Naive B cell (primary cell): ENCODE measurements around the gene SLC8A1. TPM values are rescaled to one million over a fixed set of nuclear protein-coding genes. Genes with fewer than 3 reads are reported as not detected.

Source experiments
- ATAC-seq, 2 donors: fragments of 150-1000 bp; cut with Tn5 transposase; 2 replicates each; pipeline ENCODE4 v1.10.0; 2021; ENCODE audit warnings: low read depth in 2 of 2, mild to moderate bottlenecking in 2 of 2, moderate library complexity in 2 of 2
- DNase-seq: peaks from one replicate; pipeline ENCODE4 v3.0.0; 2022
- H3K27ac Mint-ChIP-seq, 6 donors: one replicate each; pipeline ENCODE4 v1.8.0; 2020 to 2022; ENCODE audit warnings: mild to moderate bottlenecking in 6 of 6, mixed read lengths in 6 of 6, moderate library complexity in 5 of 6, inconsistent platforms in 2 of 6
- H3K27me3 Mint-ChIP-seq, 3 donors: one replicate each; pipeline ENCODE4 v1.8.0; 2021 to 2022; ENCODE audit warnings: mixed read lengths in 3 of 3, mild to moderate bottlenecking in 1 of 3
- H3K36me3 Mint-ChIP-seq, 2 donors: one replicate each; pipeline ENCODE4 v1.8.0; 2020 to 2022; ENCODE audit warnings: mixed read lengths in 2 of 2, inconsistent platforms in 1 of 2, mild to moderate bottlenecking in 1 of 2
- H3K4me1 Mint-ChIP-seq, 3 donors: one replicate each; pipeline ENCODE4 v1.8.0; 2020 to 2022; ENCODE audit warnings: mixed read lengths in 3 of 3, inconsistent platforms in 1 of 3, mild to moderate bottlenecking in 1 of 3, moderate library complexity in 1 of 3
- H3K4me3 Mint-ChIP-seq, 8 donors: one replicate each; pipeline ENCODE4 v1.8.0; 2020 to 2022; ENCODE audit warnings: mild to moderate bottlenecking in 8 of 8, mixed read lengths in 8 of 8, moderate library complexity in 8 of 8, inconsistent platforms in 2 of 8
- H3K9me3 Mint-ChIP-seq, 7 donors: one replicate each; pipeline ENCODE4 v1.8.0; 2020 to 2022; ENCODE audit warnings: mixed read lengths in 7 of 7, mild to moderate bottlenecking in 5 of 7, inconsistent platforms in 2 of 7, moderate library complexity in 1 of 7
- polyA plus RNA-seq, 6 donors: library from polyadenylated mRNA; unstranded; fragments of 300-500 nt; fragmentation: Illumina TruSeq; gene quantifications; one replicate each; pipeline ENCODE4 v1.2.3, GENCODE V29; 2021; ENCODE audit warnings: low read depth in 6 of 6

SLC8A1 gene
- polyA plus RNA-seq, 6 donors from 2014 or later, result 0.04 TPM; not detected in 5

DNA sequence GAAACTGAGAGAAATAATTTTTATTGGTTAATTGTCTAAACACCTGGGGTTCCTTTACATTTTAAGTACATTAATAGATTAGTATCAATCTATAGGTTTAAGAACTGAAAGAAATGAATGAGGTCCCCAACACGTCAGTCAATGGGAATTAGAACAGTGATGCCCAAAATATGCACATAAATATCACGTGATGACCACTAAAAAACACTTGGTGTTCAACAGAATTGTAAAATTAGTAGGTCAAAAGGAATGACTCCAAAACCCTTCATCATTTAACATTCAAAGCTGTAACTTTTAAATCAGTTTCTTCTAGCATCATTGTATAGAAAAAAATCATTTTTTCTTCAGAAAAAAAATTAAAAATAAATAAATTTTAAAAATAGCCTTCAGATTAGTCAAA, 140.9 kb downstream of the SLC8A1 start:
- Mint-ChIP-seq H3K4me1 (no peaks in the 10 kb centered on the region), H3K9me3 (peaks cover 0 to 16% (median 0%) of the 10 kb centered on the region in 7 donors), H3K36me3 (no peaks in the 10 kb centered on the region), H3K4me3 (no peak overlapping the region), H3K27me3 (no peaks in the 10 kb centered on the region), H3K27ac (no peak overlapping the region)
- DNase-seq (no peak), ATAC-seq (no peak)

DNA sequence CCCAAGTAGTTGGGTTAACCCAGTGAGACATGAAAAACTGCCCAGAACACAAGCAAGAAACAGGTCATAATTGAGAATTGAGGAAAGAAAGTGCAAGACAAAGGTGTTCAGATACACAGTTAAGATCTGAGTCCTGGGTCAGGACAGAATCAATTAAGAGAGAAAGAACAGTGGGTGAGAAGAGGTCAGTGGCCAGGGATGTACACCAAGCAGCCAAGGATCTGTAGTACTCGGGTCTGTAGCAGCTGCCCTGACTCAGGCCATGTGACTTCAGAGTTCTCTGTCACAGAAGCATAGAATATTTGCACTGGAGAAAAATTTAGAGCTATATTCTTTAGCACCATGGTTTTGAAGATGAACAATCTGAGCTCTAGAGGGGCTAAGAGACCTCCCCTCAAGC, 141.6 kb downstream of the SLC8A1 start:
- Mint-ChIP-seq H3K27me3 (no peaks in the 10 kb centered on the region), H3K9me3 (peaks cover 0 to 11% (median 0%) of the 10 kb centered on the region in 7 donors), H3K36me3 (no peaks in the 10 kb centered on the region), H3K27ac (no peak overlapping the region), H3K4me1 (no peaks in the 10 kb centered on the region), H3K4me3 (no peak overlapping the region)
- ATAC-seq, result no peak
- DNase-seq, result no peak

DNA sequence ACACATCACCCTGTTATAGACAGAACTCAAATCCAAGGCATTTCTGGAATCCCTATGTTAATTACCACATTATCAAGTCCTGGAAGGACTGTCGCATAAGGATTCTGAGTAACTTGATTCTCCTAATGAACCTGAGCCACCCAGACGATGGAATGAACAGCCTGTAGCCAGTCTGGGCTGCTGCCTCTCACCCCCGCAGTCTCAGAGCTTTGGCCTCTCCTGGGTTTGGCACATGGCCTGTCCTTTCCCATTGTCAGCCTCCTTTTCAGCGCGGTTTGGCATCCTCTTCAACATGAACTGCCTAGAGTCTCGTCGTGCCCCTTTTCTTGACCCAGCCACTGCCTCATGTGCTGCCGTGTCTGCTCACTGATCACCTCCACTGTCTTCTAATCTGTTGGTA, 147.6 kb downstream of the SLC8A1 start:
- Mint-ChIP-seq H3K27me3 (no peaks in the 10 kb centered on the region), H3K9me3 (no peaks in the 10 kb centered on the region), H3K27ac (peak overlapping the region in 1 of 6 donors; percentile 63), H3K4me1 (no peaks in the 10 kb centered on the region), H3K4me3 (no peak overlapping the region), H3K36me3 (no peaks in the 10 kb centered on the region)
- ATAC-seq (no peak), DNase-seq (no peak)

DNA sequence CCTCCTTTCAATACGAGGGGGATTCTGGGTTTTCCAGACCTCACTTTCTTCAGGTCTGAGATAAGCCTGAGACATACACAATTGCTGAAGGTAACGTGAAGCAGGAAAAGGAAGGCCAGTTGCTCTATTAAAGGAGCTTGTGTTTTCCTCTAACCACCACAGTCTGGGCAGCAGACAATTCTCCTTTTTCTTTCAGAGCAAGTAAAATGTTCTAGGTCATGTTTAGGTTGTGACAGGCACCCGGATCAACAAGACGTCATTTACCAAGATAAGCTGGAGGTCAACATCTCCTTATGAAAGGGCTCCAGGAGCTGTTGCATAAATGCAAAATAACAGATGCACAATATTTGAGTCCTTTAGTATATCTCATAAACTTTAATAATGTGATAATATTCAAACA, 148.1 kb downstream of the SLC8A1 start:
- Mint-ChIP-seq H3K4me1 (no peaks in the 10 kb centered on the region), H3K27ac (no peak overlapping the region), H3K27me3 (no peaks in the 10 kb centered on the region), H3K4me3 (no peak overlapping the region), H3K36me3 (no peaks in the 10 kb centered on the region), H3K9me3 (no peaks in the 10 kb centered on the region)
- ATAC-seq, result no peak
- no peak for DNase-seq

DNA sequence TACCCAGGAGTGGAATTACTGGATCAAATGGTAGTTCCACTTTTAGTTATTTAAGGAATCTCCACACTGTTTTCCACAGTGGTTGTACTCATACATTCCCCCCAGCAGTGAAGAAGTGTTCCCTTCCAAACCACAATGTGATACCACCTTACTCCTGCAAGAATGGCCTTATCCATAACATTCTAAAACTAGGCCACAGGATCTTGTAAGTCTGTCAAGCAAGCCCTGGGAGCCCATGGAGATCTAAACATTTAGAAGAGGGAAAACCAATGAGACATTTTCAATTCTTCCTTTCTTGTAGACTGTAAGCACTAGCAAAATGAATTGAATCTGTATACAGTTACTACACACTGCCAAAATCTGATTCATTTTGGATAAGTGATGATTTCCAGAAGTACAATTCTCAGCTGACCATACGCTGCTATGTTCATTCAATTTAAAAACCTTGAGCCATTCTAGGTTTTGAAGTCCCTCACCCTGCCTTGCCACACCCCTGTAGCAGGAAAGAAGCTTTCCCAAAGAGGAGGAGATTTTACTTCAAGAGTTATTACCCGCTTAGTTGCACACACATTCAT, 149.1 kb downstream of the SLC8A1 start:
- no peak overlapping the region for H3K27ac Mint-ChIP-seq
- no peaks in the 10 kb centered on the region for H3K27me3 Mint-ChIP-seq
- H3K9me3 Mint-ChIP-seq, result no peaks in the 10 kb centered on the region
- no peaks in the 10 kb centered on the region for H3K36me3 Mint-ChIP-seq
- ATAC-seq (no peak), DNase-seq (no peak)
- H3K4me3 Mint-ChIP-seq, result no peak overlapping the region
- no peaks in the 10 kb centered on the region for H3K4me1 Mint-ChIP-seq

DNA sequence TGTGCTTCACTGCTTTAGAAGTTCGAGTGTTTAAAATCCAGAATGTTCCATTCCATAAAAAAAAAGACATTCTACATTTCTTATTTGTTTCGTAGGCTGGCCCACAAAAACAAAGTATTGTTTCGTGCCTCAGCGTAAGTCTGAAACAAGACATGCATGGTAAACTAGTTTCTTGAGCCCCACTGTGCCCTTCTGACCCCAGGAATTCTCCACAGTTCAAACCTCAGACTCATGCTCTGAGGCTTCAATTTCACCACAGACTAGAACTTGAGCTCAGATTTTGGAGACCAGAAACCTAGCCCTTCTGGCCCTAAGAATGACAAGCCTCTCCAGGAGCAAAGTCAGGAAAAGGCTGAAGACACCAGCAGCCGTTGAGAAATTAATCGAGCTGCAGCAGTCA, 151.5 kb downstream of the SLC8A1 start:
- Mint-ChIP-seq H3K27ac (no peak overlapping the region), H3K27me3 (no peaks in the 10 kb centered on the region), H3K4me1 (no peaks in the 10 kb centered on the region), H3K9me3 (no peaks in the 10 kb centered on the region), H3K36me3 (no peaks in the 10 kb centered on the region), H3K4me3 (no peak overlapping the region)
- DNase-seq (no peak), ATAC-seq (no peak)

DNA sequence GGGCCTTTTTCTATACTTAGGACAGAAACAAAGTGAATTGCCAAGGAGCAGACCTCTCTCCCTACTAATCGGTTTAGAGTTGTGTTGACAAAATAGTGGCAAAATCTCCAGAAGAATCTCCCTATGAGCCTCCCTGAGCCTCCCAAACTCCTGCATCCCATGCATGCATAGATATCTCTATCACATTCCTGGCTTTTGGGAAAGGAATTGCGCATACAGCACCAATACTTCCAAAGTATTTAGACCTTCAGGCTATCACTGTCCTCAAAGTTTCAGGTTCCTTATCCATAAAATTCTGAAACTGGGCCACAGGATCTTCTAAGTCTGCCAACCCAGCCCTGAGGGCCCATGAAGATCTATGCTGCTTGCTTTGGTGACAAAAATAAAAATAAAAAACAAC, 152.1 kb downstream of the SLC8A1 start:
- ATAC-seq (no peak), DNase-seq (no peak)
- no peak overlapping the region for H3K27ac Mint-ChIP-seq
- H3K4me1 Mint-ChIP-seq, result no peaks in the 10 kb centered on the region
- no peak overlapping the region for H3K4me3 Mint-ChIP-seq
- H3K9me3 Mint-ChIP-seq, result no peaks in the 10 kb centered on the region
- H3K36me3 Mint-ChIP-seq, result no peaks in the 10 kb centered on the region
- no peaks in the 10 kb centered on the region for H3K27me3 Mint-ChIP-seq

DNA sequence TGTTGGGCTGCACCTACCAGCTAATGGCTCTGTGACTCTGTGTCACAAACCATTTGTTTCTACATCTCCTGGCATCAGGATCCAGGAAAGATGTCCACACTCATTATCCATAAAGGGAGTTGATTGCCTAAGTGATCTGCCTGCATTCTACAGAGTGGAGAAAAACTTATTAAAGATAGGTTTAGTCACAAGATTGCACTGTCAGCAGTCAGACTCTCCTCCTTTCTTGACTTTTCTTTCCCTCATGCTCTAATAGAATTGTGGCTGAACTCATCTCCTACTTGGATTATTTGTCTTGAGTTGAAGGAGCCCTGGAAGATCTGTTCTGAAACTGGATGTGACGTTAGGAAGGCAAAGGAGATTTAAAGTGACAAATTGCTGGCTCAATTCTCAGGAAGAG, 152.7 kb downstream of the SLC8A1 start:
- H3K27ac Mint-ChIP-seq, result no peak overlapping the region
- no peaks in the 10 kb centered on the region for H3K9me3 Mint-ChIP-seq
- ATAC-seq (no peak), DNase-seq (no peak)
- no peaks in the 10 kb centered on the region for H3K4me1 Mint-ChIP-seq
- H3K27me3 Mint-ChIP-seq, result no peaks in the 10 kb centered on the region
- no peak overlapping the region for H3K4me3 Mint-ChIP-seq
- no peaks in the 10 kb centered on the region for H3K36me3 Mint-ChIP-seq

DNA sequence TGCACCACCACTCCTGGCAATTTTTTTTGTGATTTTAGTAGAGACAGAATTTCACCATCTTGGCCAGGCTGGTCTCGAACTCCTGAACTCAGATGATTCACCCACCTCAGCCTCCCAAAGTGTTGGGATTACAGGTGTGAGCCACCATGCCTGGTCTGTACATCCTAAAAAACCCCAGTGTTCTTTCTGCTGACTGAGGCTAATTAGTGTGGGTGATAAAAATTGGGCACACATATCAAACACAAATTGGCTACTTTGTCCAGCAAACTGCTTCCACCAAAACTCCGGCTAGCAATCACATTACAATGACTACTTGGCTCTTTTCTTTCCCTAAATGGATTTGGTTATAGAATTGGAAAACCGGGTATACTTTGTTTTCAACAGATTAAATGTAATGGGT, 153.9 kb downstream of the SLC8A1 start:
- Mint-ChIP-seq H3K36me3 (no peaks in the 10 kb centered on the region), H3K9me3 (no peaks in the 10 kb centered on the region), H3K4me3 (no peak overlapping the region), H3K4me1 (no peaks in the 10 kb centered on the region), H3K27ac (no peak overlapping the region), H3K27me3 (no peaks in the 10 kb centered on the region)
- DNase-seq, result no peak
- ATAC-seq, result no peak

DNA sequence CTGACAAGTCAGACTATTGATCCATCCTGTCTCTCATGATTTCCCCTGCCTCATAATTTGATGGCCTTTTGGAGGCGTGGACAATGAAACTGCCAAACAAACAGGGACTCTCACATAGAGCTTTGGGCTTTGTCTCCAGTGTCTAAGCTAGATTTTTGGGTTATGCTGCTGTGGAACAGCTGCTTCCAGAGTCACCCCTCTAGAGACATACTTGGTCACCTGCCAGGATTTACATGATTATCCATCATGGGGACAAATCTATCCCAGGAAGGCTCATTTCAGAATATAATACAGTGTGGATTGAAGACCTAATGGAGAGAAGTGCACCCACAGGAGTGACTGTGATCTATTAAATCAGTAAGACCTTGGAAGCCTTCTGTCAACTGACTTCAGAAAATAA, 159.6 kb downstream of the SLC8A1 start:
- peaks cover 6 to 10% (median 7%) of the 10 kb centered on the region in 3 donors for H3K4me1 Mint-ChIP-seq
- ATAC-seq (no peak), DNase-seq (no peak)
- no peak overlapping the region for H3K27ac Mint-ChIP-seq
- H3K4me3 Mint-ChIP-seq, result no peak overlapping the region
- H3K27me3 Mint-ChIP-seq, result no peaks in the 10 kb centered on the region
- no peaks in the 10 kb centered on the region for H3K36me3 Mint-ChIP-seq
- H3K9me3 Mint-ChIP-seq, result no peaks in the 10 kb centered on the region

DNA sequence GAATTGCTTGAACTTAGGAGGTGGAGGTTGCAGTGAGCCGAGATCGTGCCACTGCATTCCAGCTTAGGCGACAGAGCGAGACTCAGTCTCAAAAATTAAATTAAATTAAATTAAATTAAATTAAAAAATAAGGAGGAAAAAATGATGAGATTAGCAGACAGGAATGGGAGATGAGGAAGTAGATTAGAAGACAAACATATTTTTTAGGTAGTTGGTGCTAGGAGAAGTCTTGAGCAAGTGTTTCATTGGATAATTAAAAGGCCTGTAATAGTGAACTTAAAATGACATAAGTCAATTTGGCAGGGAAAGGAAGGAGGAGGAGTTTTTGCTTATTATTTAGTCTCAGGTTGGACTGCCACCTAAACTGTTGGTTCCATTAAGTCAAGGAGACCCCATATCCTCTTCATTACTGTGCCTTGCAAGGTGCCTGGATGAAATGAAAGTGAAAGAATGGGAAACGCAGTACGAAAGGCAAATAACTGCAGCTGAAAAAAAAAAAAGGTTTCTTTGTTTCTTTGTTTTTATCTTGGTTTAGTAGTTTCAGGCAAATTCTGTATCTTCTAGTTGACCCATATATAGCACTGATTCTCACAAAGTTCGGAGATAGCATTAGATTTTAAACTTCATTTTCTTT, 162.0 kb downstream of the SLC8A1 start:
- ATAC-seq (no peak), DNase-seq (no peak)
- H3K36me3 Mint-ChIP-seq, result no peaks in the 10 kb centered on the region
- H3K27me3 Mint-ChIP-seq, result no peaks in the 10 kb centered on the region
- H3K4me3 Mint-ChIP-seq, result peak overlapping the region; percentile 35 to 82 (median 60)
- H3K4me1 Mint-ChIP-seq, result peaks cover 6 to 10% (median 7%) of the 10 kb centered on the region in 3 donors
- peak overlapping the region in 1 of 6 donors; percentile 39 for H3K27ac Mint-ChIP-seq
- no peaks in the 10 kb centered on the region for H3K9me3 Mint-ChIP-seq

DNA sequence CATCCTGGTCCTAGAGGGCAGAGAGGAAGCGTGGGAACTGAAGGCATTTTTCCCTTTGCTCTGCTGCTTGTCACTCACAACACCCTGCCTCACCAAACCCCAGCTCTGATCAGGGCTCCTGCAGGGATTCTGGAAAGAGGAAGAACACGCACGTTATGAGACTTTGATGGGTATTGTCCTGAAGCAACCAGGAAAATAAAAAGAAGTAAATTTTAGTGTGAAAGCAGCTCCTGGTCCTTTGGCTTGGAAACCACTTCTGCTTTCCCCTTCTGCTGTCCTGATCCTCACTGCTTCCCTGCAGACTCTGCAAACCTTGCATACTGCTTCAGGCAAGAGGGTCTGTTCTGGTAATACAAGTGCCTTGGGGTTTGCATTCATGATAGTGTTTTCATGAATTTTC, 164.1 kb downstream of the SLC8A1 start:
- Mint-ChIP-seq H3K4me3 (no peak overlapping the region), H3K9me3 (no peaks in the 10 kb centered on the region), H3K27ac (no peak overlapping the region), H3K27me3 (no peaks in the 10 kb centered on the region), H3K36me3 (no peaks in the 10 kb centered on the region), H3K4me1 (peaks cover 6 to 19% (median 9%) of the 10 kb centered on the region in 3 donors)
- DNase-seq (no peak), ATAC-seq (no peak)

DNA sequence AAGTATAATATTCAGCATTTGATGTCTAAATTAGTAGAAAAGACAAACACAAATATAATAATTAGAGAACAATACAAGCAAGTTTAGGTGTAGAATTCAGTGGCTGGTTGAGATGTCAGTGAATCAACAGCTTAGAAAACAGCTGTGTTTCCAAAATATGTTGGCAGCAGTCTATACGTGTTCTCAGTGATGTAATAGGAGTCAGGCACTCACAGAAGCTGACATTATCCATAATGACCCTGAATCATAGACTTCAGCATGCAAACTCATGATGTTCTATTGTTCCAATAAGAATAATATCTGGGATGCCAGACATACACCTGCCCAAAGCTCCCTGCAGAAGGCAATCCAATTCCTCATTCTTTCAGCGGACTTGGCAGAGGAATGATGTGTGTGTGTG, 164.7 kb downstream of the SLC8A1 start:
- H3K36me3 Mint-ChIP-seq, result no peaks in the 10 kb centered on the region
- no peaks in the 10 kb centered on the region for H3K27me3 Mint-ChIP-seq
- no peak overlapping the region for H3K4me3 Mint-ChIP-seq
- H3K9me3 Mint-ChIP-seq, result no peaks in the 10 kb centered on the region
- no peak overlapping the region for H3K27ac Mint-ChIP-seq
- ATAC-seq (no peak), DNase-seq (no peak)
- H3K4me1 Mint-ChIP-seq, result peaks cover 12 to 25% (median 15%) of the 10 kb centered on the region in 3 donors

DNA sequence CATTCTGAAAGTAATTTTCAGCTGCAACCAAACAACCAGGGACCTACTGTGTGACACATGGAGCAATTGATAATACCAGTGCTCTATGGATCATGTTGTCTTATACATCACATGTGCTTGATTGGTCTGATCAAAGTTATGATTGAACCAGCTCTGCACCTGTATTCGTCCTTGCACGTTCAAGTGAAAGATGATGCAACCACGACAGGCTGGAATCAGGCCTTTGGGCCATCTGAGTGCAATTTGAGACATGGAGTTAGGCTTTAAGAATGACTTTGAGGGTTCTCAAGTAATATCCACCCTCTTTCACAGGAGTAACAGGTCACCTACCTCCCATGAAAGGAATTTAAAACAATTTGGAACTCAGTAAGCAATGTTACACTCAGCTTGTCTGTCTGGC, 165.2 kb downstream of the SLC8A1 start:
- Mint-ChIP-seq H3K4me3 (no peak overlapping the region), H3K27ac (no peak overlapping the region), H3K4me1 (peaks cover 17 to 28% (median 20%) of the 10 kb centered on the region in 3 donors), H3K27me3 (no peaks in the 10 kb centered on the region), H3K9me3 (no peaks in the 10 kb centered on the region), H3K36me3 (no peaks in the 10 kb centered on the region)
- no peak for ATAC-seq
- no peak for DNase-seq

DNA sequence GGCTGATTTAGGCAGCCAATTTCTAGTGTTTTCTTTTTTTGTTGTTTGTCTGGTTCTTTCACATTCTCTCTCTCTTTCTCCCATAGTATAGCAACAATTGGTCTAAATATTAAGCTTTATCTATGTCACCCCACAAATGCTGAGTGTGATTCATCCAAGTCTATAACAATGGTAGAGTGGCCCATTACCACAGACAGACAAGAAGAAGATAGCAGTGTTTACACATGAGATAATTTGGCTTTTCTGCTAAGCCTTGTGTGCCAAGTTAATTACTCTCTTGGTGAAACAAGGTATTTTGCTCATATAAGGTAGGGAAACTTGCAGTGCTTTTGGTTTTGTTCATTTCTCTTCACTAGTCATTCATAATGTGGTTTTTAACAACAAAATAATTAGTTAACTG, 166.5 kb downstream of the SLC8A1 start:
- no peak for DNase-seq
- H3K9me3 Mint-ChIP-seq, result no peaks in the 10 kb centered on the region
- H3K4me3 Mint-ChIP-seq, result no peak overlapping the region
- ATAC-seq, result no peak
- peaks cover 28 to 30% (median 29%) of the 10 kb centered on the region in 3 donors for H3K4me1 Mint-ChIP-seq
- no peaks in the 10 kb centered on the region for H3K36me3 Mint-ChIP-seq
- H3K27ac Mint-ChIP-seq, result no peak overlapping the region
- no peaks in the 10 kb centered on the region for H3K27me3 Mint-ChIP-seq
